ENCODE results near the gene MYO18B. TPM values are rescaled to one million over a fixed set of nuclear protein-coding genes. Genes with fewer than 3 reads are reported as not detected.

The MYO18B gene
- total RNA-seq, 1 donor from 2014 or later, result not detected

DNA sequence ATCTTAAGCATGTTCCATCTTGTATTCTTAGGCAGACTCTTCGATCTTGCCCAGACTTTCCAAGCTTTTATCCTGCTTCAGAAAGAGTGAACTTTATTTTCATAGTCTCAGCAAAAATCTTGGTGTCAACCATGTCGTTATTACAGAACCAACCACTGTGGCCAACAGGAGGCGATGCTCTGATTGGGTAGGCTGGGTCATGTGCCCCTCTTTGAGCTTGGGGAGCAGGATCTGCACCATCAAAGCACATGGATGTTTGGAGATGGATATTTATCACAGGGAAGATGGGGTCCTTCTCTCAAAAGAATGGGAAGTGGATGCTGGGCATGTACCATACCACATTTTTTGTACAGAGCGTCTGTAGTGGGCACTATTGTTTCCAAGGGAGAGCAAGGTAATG, 197.4 kb downstream of the MYO18B start:
- no peak for DNase-seq (ENCODE audit: low read depth, low spot score)
- Mint-ChIP-seq H3K36me3 (ENCODE audit: low read depth) (no peaks in the 10 kb centered on the region), H3K4me1 (peaks cover 42% of the 10 kb centered on the region), H3K9me3 (peaks cover 2% of the 10 kb centered on the region), H3K27ac (ENCODE audit: unreplicated experiment) (no peak overlapping the region), H3K4me3 (no peak overlapping the region), H3K27me3 (ENCODE audit: low read depth) (peaks cover 18% of the 10 kb centered on the region)
- TF ChIP-seq, protein P1, sequence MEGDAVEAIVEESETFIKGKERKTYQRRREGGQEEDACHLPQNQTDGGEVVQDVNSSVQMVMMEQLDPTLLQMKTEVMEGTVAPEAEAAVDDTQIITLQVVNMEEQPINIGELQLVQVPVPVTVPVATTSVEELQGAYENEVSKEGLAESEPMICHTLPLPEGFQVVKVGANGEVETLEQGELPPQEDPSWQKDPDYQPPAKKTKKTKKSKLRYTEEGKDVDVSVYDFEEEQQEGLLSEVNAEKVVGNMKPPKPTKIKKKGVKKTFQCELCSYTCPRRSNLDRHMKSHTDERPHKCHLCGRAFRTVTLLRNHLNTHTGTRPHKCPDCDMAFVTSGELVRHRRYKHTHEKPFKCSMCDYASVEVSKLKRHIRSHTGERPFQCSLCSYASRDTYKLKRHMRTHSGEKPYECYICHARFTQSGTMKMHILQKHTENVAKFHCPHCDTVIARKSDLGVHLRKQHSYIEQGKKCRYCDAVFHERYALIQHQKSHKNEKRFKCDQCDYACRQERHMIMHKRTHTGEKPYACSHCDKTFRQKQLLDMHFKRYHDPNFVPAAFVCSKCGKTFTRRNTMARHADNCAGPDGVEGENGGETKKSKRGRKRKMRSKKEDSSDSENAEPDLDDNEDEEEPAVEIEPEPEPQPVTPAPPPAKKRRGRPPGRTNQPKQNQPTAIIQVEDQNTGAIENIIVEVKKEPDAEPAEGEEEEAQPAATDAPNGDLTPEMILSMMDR (conservative IDR thresholded peaks at IDR 0.05), result no peak

DNA sequence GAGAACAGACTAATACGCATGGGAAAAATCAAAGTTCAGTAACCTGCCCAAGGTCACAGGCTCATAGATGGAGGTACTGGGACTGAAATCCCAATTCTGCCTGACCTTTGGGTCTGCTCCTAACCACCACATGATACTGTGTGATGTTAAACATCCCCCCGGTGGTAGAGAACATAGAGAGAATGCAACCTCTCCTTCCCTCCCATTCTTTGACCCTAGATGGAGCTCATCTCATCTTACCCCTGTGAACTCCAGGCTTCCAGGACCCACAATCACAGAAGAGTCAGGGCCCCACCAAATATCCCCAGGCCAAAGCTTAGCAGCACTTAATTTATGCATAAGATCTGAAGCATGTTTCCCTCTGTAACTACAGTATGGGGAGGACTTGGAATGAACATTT, 198.5 kb downstream of the MYO18B start:
- no peak overlapping the region for H3K27ac Mint-ChIP-seq (ENCODE audit: unreplicated experiment)
- TF ChIP-seq, protein P1 (conservative IDR thresholded peaks at IDR 0.05), result no peak
- H3K36me3 Mint-ChIP-seq (ENCODE audit: low read depth), result no peaks in the 10 kb centered on the region
- H3K4me1 Mint-ChIP-seq, result peaks cover 35% of the 10 kb centered on the region
- H3K4me3 Mint-ChIP-seq, result no peak overlapping the region
- no peak for DNase-seq (ENCODE audit: low read depth, low spot score)
- H3K27me3 Mint-ChIP-seq (ENCODE audit: low read depth), result peaks cover 8% of the 10 kb centered on the region
- peaks cover 2% of the 10 kb centered on the region for H3K9me3 Mint-ChIP-seq

DNA sequence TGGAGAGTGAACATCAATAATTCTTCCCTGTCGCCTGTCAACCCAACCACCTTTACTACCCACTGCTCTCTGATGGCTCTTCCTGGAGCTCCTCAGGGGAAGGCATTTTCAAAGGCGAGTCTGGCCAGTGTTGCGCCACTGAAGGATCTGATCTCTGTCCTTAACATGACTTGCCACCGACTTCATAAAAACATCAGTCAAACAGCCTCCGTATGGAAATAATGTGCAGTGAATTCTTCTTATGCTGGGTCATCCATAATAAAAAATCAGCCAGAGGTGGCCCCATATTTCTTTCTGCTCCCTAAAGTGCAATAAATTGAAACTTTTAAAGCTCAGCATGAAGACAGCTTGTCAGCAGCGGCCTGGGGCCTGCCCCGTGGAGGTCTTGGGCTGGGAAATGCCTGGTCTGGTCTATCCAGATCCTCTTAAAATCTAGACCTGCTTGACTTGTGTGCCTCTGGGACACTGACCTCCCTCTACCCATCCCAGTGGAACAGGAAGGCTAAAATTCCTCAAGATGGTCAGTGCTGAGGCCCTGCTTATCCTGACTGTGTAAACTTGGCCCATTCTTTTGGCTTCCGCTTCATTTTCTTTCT, 199.5 kb downstream of the MYO18B start:
- Mint-ChIP-seq H3K4me3 (no peak overlapping the region), H3K4me1 (peaks cover 34% of the 10 kb centered on the region), H3K27ac (ENCODE audit: unreplicated experiment) (no peak overlapping the region), H3K27me3 (ENCODE audit: low read depth) (peaks cover 2% of the 10 kb centered on the region), H3K9me3 (peaks cover 2% of the 10 kb centered on the region), H3K36me3 (ENCODE audit: low read depth) (no peaks in the 10 kb centered on the region)
- TF ChIP-seq, protein P1 (conservative IDR thresholded peaks at IDR 0.05), result no peak
- DNase-seq (ENCODE audit: low read depth, low spot score), result no peak

DNA sequence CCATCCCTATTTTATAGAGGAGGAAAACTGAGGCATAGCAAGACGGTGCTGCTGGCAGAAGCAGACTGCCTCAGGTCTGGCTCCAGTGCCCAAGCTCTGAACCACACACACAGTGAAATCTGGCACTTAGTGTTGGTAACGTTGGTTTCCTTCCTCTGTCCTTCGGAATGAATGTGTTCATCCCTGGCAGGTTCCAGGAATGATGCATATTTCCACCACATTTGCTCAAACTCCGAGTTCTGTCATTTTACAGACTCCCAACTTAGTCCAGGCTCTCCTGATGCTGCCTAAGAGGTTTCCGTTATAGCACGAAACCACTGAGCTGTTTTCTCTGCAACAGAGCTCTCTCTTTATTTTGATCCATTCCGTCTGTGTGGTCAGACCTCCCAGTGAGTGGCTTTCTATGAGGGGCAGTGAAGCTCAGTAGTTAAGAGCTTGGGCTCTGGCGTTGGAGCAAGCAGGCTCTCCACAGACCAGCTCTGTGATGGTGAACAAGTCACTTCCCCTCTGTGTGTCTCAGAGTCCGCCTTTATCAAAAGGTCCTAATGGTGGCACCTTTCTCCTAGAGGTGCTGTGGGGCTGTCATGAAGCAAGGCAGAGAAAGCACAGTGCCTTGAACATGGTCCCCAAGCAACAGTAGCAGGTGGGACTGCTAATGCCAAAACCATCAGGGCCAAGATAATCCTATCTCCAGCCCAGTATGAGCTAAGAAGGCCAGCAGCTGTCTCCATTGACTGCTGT, 200.3 kb downstream of the MYO18B start:
- no peak overlapping the region for H3K4me3 Mint-ChIP-seq
- DNase-seq (ENCODE audit: low read depth, low spot score), result no peak
- peaks cover 34% of the 10 kb centered on the region for H3K4me1 Mint-ChIP-seq
- peaks cover 2% of the 10 kb centered on the region for H3K9me3 Mint-ChIP-seq
- peaks cover 2% of the 10 kb centered on the region for H3K27me3 Mint-ChIP-seq (ENCODE audit: low read depth)
- TF ChIP-seq, protein P1 (conservative IDR thresholded peaks at IDR 0.05), result no peak
- H3K36me3 Mint-ChIP-seq (ENCODE audit: low read depth), result no peaks in the 10 kb centered on the region
- no peak overlapping the region for H3K27ac Mint-ChIP-seq (ENCODE audit: unreplicated experiment)

DNA sequence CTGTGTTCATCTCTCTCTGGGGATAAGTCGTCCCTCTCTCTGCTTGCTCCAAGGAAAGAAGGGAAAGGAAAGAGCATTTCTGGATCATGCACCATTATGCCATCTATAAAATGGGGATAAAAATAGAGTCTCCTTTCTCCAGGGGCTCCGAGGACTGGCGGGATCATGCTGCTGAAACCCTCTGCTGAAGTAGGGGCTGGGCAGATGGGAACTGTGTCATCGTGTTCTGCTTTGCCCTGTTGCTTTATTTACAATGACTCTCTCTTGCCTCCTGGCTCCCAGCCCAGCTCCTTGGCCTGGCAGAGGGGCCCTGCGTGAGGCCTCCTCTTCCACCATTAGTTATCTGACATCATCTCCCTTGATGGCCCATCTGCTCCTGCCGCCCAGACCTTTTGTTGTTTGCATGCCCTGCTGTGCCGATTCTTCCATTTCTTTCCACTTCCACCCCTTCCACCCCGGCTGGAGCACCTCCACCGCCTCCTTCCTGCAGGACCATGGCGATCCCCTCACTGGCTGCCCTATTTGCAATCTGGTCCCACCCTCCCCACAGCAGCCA, 200.9 kb downstream of the MYO18B start:
- H3K27me3 Mint-ChIP-seq (ENCODE audit: low read depth), result peaks cover 2% of the 10 kb centered on the region
- no peak for DNase-seq (ENCODE audit: low read depth, low spot score)
- peak overlapping the region; percentile 81 for H3K27ac Mint-ChIP-seq (ENCODE audit: unreplicated experiment)
- peaks cover 32% of the 10 kb centered on the region for H3K4me1 Mint-ChIP-seq
- H3K9me3 Mint-ChIP-seq, result peaks cover 2% of the 10 kb centered on the region
- TF ChIP-seq, protein P1 (conservative IDR thresholded peaks at IDR 0.05), result no peak
- no peaks in the 10 kb centered on the region for H3K36me3 Mint-ChIP-seq (ENCODE audit: low read depth)
- no peak overlapping the region for H3K4me3 Mint-ChIP-seq
